Brain microvascular endothelial cell (primary cell): Measurements from ENCODE around the gene CACNA1D.

Experiments used
- DNase-seq: peaks from one replicate; pipeline ENCODE4 v3.0.0-alpha.2; 2020
- H3K27ac ChIP-seq: fragments of 250-450 bp; sonication (Bioruptor Pico); 2 replicates; pipeline ENCODE4 v1.5.1; 2020; ENCODE audit warnings: mild to moderate bottlenecking, moderate library complexity
- H3K27me3 ChIP-seq: fragments of 250-450 bp; sonication (Bioruptor Pico); replicated peaks from 2 replicates; pipeline ENCODE4 v1.5.1; 2020; ENCODE audit warnings: mild to moderate bottlenecking
- H3K36me3 ChIP-seq: fragments of 250-450 bp; sonication (Bioruptor Pico); replicated peaks from 2 replicates; pipeline ENCODE4 v1.5.1; 2020; ENCODE audit warnings: mild to moderate bottlenecking
- H3K4me3 ChIP-seq: 2 replicates; pipeline ENCODE4 v1.5.1; 2011; ENCODE audit warnings: low read depth, mild to moderate bottlenecking, control low read depth, low read length, moderate library complexity
- in situ Hi-C: cut with HindIII; loops from 2 replicates; pipeline ENCODE4 v1.10.0; 2017; ENCODE audit warnings: low sequenced_read_pairs, low pct_ligation_motif_present
- TF ChIP-seq, protein P1 (sequence below): IDR thresholded peaks from 2 replicates; pipeline ENCODE4 v1.5.1; 2011; ENCODE audit warnings: low read depth, mild to moderate bottlenecking, moderate library complexity, low read length, control low read depth, inconsistent platforms; ENCODE audit errors: missing control alignments

The CACNA1D gene

DNA sequence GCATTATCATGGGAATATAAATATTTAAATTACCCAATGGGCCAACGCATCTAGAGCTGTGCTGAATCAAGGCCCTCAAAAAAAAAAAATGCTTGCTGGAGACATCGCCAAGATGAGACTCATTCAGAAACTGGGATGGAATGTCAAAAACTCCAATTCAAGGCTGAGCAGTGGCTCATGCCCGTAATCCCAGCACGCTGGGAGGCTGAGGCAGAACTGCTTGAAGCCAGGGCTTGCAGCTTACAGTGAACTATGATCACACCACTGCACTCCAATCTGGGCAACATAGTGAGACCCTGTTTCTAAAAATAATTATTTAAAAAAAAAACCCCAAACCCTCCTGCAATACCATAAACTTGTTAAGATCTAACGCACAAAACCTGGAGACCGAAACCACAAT is 3.1 kb upstream of the CACNA1D start:
- DNase-seq, result no peak
- TF ChIP-seq, protein P1, sequence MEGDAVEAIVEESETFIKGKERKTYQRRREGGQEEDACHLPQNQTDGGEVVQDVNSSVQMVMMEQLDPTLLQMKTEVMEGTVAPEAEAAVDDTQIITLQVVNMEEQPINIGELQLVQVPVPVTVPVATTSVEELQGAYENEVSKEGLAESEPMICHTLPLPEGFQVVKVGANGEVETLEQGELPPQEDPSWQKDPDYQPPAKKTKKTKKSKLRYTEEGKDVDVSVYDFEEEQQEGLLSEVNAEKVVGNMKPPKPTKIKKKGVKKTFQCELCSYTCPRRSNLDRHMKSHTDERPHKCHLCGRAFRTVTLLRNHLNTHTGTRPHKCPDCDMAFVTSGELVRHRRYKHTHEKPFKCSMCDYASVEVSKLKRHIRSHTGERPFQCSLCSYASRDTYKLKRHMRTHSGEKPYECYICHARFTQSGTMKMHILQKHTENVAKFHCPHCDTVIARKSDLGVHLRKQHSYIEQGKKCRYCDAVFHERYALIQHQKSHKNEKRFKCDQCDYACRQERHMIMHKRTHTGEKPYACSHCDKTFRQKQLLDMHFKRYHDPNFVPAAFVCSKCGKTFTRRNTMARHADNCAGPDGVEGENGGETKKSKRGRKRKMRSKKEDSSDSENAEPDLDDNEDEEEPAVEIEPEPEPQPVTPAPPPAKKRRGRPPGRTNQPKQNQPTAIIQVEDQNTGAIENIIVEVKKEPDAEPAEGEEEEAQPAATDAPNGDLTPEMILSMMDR, result no peak
- Histone ChIP-seq H3K36me3 (no peaks in the 10 kb centered on the region), H3K27me3 (peaks cover 33% of the 10 kb centered on the region), H3K27ac (no peak overlapping the region), H3K4me3 (no peak overlapping the region)
- in situ Hi-C loops, result no loop called here

DNA sequence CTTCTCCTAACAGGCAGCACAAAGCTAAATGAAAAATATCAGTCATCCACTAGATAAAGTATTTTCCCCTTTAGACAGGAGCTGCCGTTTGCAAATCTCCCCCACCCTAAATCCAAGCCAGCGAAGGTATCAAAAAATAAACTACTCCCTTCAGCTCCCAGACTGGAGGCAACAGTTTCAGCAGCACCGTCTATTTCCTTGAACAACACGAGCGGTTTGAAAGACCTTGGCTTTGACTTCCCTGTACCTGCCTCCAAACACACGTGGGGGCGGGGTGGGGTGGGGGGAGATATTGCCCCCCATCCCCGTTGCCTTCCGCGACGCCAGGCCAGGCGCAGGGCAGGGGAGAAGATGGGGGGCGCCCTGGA is 832 bp upstream of the CACNA1D start:
- no peak for DNase-seq
- in situ Hi-C loops, result no loop called here
- TF ChIP-seq, protein P1, result no peak
- Histone ChIP-seq H3K27ac (no peak overlapping the region), H3K36me3 (no peaks in the 10 kb centered on the region), H3K4me3 (no peak overlapping the region), H3K27me3 (peaks cover 39% of the 10 kb centered on the region)

DNA sequence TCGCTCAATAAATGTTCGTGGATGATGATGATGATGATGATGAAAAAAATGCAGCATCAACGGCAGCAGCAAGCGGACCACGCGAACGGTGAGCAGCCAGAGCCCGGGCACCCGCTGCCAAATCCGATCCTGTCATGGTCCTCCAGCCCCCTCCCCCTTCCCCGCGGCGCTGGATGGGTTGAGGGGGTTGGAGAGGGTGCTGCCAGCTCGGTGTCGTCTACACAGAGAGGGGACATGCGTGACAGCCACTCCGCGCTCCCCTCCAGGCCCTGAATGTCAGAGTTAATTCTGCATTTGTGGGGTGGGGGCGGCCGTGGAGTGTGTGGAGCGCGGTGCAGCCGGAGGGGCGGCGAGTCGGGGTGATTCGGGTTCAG is 722 bp downstream of the CACNA1D start:
- peak overlapping the region; percentile 34 for H3K4me3 ChIP-seq
- TF ChIP-seq, protein P1, result no peak

DNA sequence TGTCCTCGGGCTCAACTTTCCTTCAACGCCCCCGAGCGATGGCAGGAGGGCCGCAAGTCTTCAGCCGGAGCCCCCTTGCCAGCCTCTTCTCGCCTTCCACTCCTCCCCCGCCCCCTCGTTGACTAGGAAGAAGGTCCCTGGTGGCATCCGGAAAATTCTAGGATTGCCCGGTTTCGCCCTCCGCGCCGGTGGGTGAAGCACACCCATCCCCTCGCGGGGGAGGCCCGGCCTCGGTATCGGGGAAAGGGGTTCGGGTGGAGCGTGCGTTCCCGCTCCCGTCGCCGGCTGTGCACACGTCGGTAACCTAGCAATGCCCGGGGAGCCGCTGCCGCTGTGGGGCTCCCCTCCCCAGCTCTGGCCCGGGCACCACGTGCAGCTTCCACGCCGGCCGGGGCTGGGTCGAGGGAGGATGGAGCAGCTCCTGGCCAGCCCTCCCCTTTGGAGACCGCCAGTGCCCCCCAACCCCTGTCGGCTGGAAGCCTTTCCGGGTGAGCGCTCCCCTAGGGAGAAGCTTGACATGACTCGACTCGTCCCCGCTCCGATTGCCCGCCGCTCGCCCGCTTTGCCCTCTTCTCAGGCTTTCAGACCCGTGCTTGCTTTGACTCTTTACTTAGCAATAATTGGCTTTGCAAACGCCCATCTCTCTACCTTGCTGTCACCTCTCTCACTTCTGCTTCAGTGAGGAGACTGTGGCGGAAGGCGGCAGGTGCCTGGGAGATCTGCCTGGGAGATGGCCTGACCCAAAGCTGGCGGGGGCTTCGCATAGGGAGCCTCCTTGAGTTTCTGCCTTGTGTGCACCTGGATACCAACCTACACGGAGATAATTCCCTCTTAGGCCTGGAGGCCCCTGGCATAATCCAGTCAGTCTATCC is 1.3 kb downstream of the CACNA1D start:
- no peak for DNase-seq
- in situ Hi-C loops, result no loop called here
- Histone ChIP-seq H3K27ac (no peak overlapping the region), H3K36me3 (no peaks in the 10 kb centered on the region), H3K27me3 (peaks cover 38% of the 10 kb centered on the region), H3K4me3 (peak overlapping the region; percentile 34)
- TF ChIP-seq, protein P1, result no peak

More for the DNA sequence above, 722 bp downstream of the CACNA1D start:
- no peaks in the 10 kb centered on the region for H3K36me3 ChIP-seq
- DNase-seq, result no peak
- peaks cover 39% of the 10 kb centered on the region for H3K27me3 ChIP-seq
- in situ Hi-C loops, result no loop called here
- H3K27ac ChIP-seq, result no peak overlapping the region

DNA sequence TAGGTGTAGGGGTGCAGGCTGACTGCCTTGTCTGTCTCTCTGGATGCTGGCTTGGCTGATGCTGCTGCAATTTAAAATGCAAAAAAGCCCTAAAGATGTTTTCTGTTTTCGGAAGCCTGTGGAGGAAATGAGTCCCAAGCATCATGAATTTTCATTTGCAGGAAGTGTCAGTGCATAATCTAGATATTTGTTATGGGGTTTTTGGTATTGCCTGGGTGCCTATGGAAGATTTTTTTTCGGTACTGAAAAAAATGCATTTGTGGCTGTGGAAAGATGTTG is 1.9 kb downstream of the CACNA1D start:
- peaks cover 40% of the 10 kb centered on the region for H3K27me3 ChIP-seq
- H3K27ac ChIP-seq, result no peak overlapping the region
- H3K4me3 ChIP-seq, result no peak overlapping the region
- H3K36me3 ChIP-seq, result no peaks in the 10 kb centered on the region
- no peak for DNase-seq
- in situ Hi-C loops, result no loop called here
- TF ChIP-seq, protein P1, result no peak

DNA sequence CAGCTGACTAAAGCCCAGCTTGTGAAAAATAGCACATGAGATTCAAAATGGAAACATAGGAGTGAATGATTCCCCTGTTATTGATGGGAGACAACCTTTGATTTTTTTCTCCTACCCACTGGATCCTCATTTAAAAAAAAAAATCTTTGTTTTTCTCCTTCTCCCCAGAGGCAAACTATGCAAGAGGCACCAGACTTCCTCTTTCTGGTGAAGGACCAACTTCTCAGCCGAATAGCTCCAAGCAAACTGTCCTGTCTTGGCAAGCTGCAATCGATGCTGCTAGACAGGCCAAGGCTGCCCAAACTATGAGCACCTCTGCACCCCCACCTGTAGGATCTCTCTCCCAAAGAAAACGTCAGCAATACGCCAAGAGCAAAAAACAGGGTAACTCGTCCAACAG is 2.6 kb downstream of the CACNA1D start:
- no peak for DNase-seq
- Histone ChIP-seq H3K36me3 (no peaks in the 10 kb centered on the region), H3K4me3 (no peak overlapping the region), H3K27me3 (peaks cover 40% of the 10 kb centered on the region), H3K27ac (no peak overlapping the region)
- in situ Hi-C loops, result no loop called here
- TF ChIP-seq, protein P1, result no peak
